Testis (tissue), 3 donors: ENCODE measurements around the gene RNF135. TPM values are rescaled to one million over a fixed set of nuclear protein-coding genes. Genes with fewer than 3 reads are reported as not detected.
"Not testable (repeated sequence)": the region's sequence is repeated elsewhere in the genome, so short reads cannot be mapped to it uniquely, and the experiment has no call there.

Source experiments
- DNase-seq: peaks from one replicate; pipeline ENCODE4 v3.0.0-alpha.2; 2019
- H3K27ac ChIP-seq, 2 donors: fragments of 200-600 bp; sonication (generic); one replicate each; pipeline ENCODE4 v1.5.1; 2019
- H3K27me3 ChIP-seq: fragments of 200-600 bp; sonication (generic); one replicate; pipeline ENCODE4 v1.5.1; 2019
- H3K36me3 ChIP-seq: fragments of 200-600 bp; sonication (generic); one replicate; pipeline ENCODE4 v1.5.1; 2017; ENCODE audit warnings: low read depth; ENCODE audit errors: missing control alignments
- H3K4me1 ChIP-seq: fragments of 200-600 bp; sonication (generic); one replicate; pipeline ENCODE4 v1.5.1; 2019
- H3K4me3 ChIP-seq, 2 donors: fragments of 200-600 bp; sonication (generic); one replicate each; pipeline ENCODE4 v1.5.1; 2017 to 2019
- H3K9me3 ChIP-seq: fragments of 200-600 bp; sonication (generic); one replicate; pipeline ENCODE4 v1.5.1; 2017
- CTCF ChIP-seq, 3 experiments: fragments of 450-650 bp in 2 of 3; fragments of 200-600 bp in 1 of 3; sonication (generic) in 1 of 3; IDR thresholded peaks; one replicate each; pipeline ENCODE4 v1.5.1; 2016 to 2019; ENCODE audit warnings: antibody characterized with exemption in 3 of 3, mild to moderate bottlenecking in 2 of 3, moderate library complexity in 1 of 3
- POLR2A ChIP-seq: fragments of 450-650 bp; IDR thresholded peaks from one replicate; pipeline ENCODE4 v1.6.1; 2017; ENCODE audit warnings: antibody characterized with exemption, mild to moderate bottlenecking, moderate library complexity
- WGBS, 2 donors: methylation state at CpG; one replicate each; pipeline ENCODE4 v1.1.5; 2018; 5-methylcytosine and 5-hydroxymethylcytosine counted together
- intact Hi-C: fragments of 100-400 bp; cut with DNase I; formaldehyde crosslinking; loops from one replicate; pipeline ENCODE4 v1.15.1; 2023; ENCODE audit warnings: low total_unique reads
- polyA plus RNA-seq: library from polyadenylated mRNA; stranded (reverse); fragments of 350-450 nt; fragmentation: Illumina TruSeq; extraction: RNeasy Lipid Tissue Mini Kit (QIAGEN cat#74804); gene quantifications from one replicate; pipeline ENCODE4 v1.2.3, GENCODE V29; 2014; ENCODE audit warnings: low read depth, low replicate concordance; ENCODE audit not compliant: insufficient read depth
- total RNA-seq, 2 donors: library from RNA; depleted of rRNA; stranded (reverse); fragments of >200 nt; gene quantifications; one replicate each; pipeline ENCODE4 v1.2.3, GENCODE V29; 2016

Gene RNF135
- total and polyA plus RNA-seq, 3 donors from 2014 or later: 12.9 to 24.2 (median 20.6) TPM

- H3K9me3 ChIP-seq: no peaks in the 10 kb centered on the region
- intact Hi-C loops: no loop called here
- DNase-seq: no peak
- H3K27ac ChIP-seq: no peak overlapping the region
- no peaks in the 10 kb centered on the region for H3K27me3 ChIP-seq
- TF ChIP-seq POLR2A (no peak), CTCF (IDR thresholded peaks at IDR 0.05) (no peak)
- no peaks in the 10 kb centered on the region for H3K36me3 ChIP-seq
- WGBS, 2 donors: 78 to 84% methylated on average over 6 of the region's 6 CpGs
- H3K4me3 ChIP-seq: no peak overlapping the region
- H3K4me1 ChIP-seq: peaks cover 6% of the 10 kb centered on the region
Observed at GRCh38 chr17:30926516-30926915, 44.3 kb upstream of the RNF135 start.

GRCh38 chr17:30927756-30928155, 43.1 kb upstream of the RNF135 start:
- no peak for DNase-seq
- H3K27ac ChIP-seq: no peak overlapping the region
- H3K4me1 ChIP-seq: no peaks in the 10 kb centered on the region
- no peak overlapping the region for H3K4me3 ChIP-seq
- 91 to 95% methylated on average over 5 of the region's 5 CpGs for WGBS, 2 donors
- no peaks in the 10 kb centered on the region for H3K36me3 ChIP-seq
- intact Hi-C loops: no loop called here
- no peaks in the 10 kb centered on the region for H3K9me3 ChIP-seq
- no peaks in the 10 kb centered on the region for H3K27me3 ChIP-seq
- TF ChIP-seq CTCF (IDR thresholded peaks at IDR 0.05) (no peak), POLR2A (no peak)

- H3K4me1 ChIP-seq: no peaks in the 10 kb centered on the region
- H3K9me3 ChIP-seq: no peaks in the 10 kb centered on the region
- H3K36me3 ChIP-seq: no peaks in the 10 kb centered on the region
- no peak overlapping the region for H3K27ac ChIP-seq
- DNase-seq: no peak
- H3K27me3 ChIP-seq: no peaks in the 10 kb centered on the region
- no peak overlapping the region for H3K4me3 ChIP-seq
- intact Hi-C loops: no loop called here
- 84 to 85% methylated on average over 2 to 3 of the region's 3 CpGs for WGBS, 2 donors
- TF ChIP-seq CTCF (IDR thresholded peaks at IDR 0.05) (no peak), POLR2A (no peak)
Observed at GRCh38 chr17:30928584-30928983, 42.3 kb upstream of the RNF135 start.

- H3K9me3 ChIP-seq: no peaks in the 10 kb centered on the region
- 65 to 81% methylated on average over 5 to 8 of the region's 8 CpGs for WGBS, 2 donors
- H3K27me3 ChIP-seq: no peaks in the 10 kb centered on the region
- no peak overlapping the region for H3K4me3 ChIP-seq
- intact Hi-C loops: no loop called here
- H3K4me1 ChIP-seq: no peaks in the 10 kb centered on the region
- TF ChIP-seq CTCF (IDR thresholded peaks at IDR 0.05): no peak
- no peak for TF ChIP-seq POLR2A
- H3K27ac ChIP-seq: no peak overlapping the region
- no peak for DNase-seq
- no peaks in the 10 kb centered on the region for H3K36me3 ChIP-seq
Observed at GRCh38 chr17:30929081-30929633, 41.7 kb upstream of the RNF135 start.

- H3K36me3 ChIP-seq, H3K9me3 ChIP-seq, H3K27me3 ChIP-seq, DNase-seq, H3K4me3 ChIP-seq, H3K4me1 ChIP-seq, H3K27ac ChIP-seq, intact Hi-C loops: not testable (repeated sequence)
- WGBS, 2 donors: 79 to 93% methylated on average over 3 of the region's 3 CpGs
Observed at GRCh38 chr17:30929861-30930260, 41.0 kb upstream of the RNF135 start.
